Lower lobe of right lung (tissue), 2 donors: ENCODE measurements around the gene RPTOR. TPM values are rescaled to one million over a fixed set of nuclear protein-coding genes. Genes with fewer than 3 reads are reported as not detected.
A peak's percentile ranks its signal among the peaks of the same experiment; 100 is the strongest.

ENCODE experiments used
- ATAC-seq, 2 donors: fragments of 200-7000 bp; cut with Tn5 transposase; one replicate each; pipeline ENCODE4 v1.9.1; 2020 to 2022; ENCODE audit warnings: mild to moderate bottlenecking in 2 of 2, moderate library complexity in 2 of 2
- DNase-seq: peaks from one replicate; pipeline ENCODE4 v3.0.0-alpha.2; 2020
- H3K27ac ChIP-seq: fragments of 200-600 bp; one replicate; pipeline ENCODE4 v1.8.0; 2022
- H3K27me3 ChIP-seq: fragments of 200-600 bp; one replicate; pipeline ENCODE4 v1.8.0; 2022; ENCODE audit warnings: low read depth
- H3K36me3 ChIP-seq: fragments of 200-600 bp; one replicate; pipeline ENCODE4 v1.8.0; 2022; ENCODE audit warnings: mild to moderate bottlenecking
- H3K4me1 ChIP-seq: fragments of 200-600 bp; one replicate; pipeline ENCODE4 v1.8.0; 2022
- H3K4me3 ChIP-seq: fragments of 200-600 bp; one replicate; pipeline ENCODE4 v1.8.0; 2022; ENCODE audit warnings: mild to moderate bottlenecking
- H3K9me3 ChIP-seq: fragments of 200-600 bp; one replicate; pipeline ENCODE4 v1.8.0; 2022
- CTCF ChIP-seq: fragments of 200-600 bp; IDR thresholded peaks from one replicate; pipeline ENCODE4 v1.8.0; 2022; ENCODE audit warnings: antibody characterized with exemption, mild to moderate bottlenecking
- intact Hi-C: fragments of 100-400 bp; cut with DNase I; formaldehyde crosslinking; loops from one replicate; pipeline ENCODE4 v1.11.0; 2022
- total RNA-seq: library from RNA; stranded (reverse); fragmentation: NEBNext Ultra II Directional; extraction: Animal tissue kit (Norgen Biotek cat#: 25700); gene quantifications from one replicate; pipeline ENCODE4 v1.2.1, GENCODE V29; 2021
- donor health status: DM: no; HTN: yes; CAD: no; lungs with severe emphysema.

The RPTOR gene
- total RNA-seq, 1 donor from 2014 or later, result 34.0 TPM

GRCh38 chr17:80676096-80676466, 131.4 kb downstream of the RPTOR start:
- H3K4me3 ChIP-seq, result no peak overlapping the region
- H3K27me3 ChIP-seq, result no peaks in the 10 kb centered on the region
- H3K4me1 ChIP-seq, result peaks cover 49% of the 10 kb centered on the region
- peak overlapping the region; percentile 70 for H3K27ac ChIP-seq
- intact Hi-C loops, result no loop called here
- H3K36me3 ChIP-seq, result no peaks in the 10 kb centered on the region
- no peak for TF ChIP-seq CTCF
- ATAC-seq (no peak), DNase-seq (no peak)
- no peaks in the 10 kb centered on the region for H3K9me3 ChIP-seq

DNA sequence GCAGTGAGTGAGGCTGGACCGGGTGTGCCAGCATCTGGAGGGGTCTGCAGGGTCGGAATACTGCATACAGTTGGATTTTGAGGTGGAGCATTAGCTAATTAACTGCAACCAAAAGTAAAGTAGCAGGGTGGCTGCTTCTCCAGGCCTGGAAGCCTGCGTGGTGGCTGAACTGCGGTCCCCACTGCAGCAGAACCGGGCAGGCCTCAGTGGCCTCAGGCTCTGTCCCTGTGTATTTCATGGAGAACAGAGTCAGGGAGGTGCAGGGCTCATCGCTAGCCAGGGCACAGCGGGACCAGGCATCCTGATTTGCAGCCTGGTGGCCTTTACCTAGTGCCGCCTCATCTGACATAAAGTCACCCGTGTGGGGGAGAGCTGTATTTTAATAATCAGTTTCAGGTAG, 131.9 kb downstream of the RPTOR start:
- DNase-seq, result no peak
- no peaks in the 10 kb centered on the region for H3K36me3 ChIP-seq
- H3K4me1 ChIP-seq, result peaks cover 46% of the 10 kb centered on the region
- ATAC-seq, result no peak
- H3K4me3 ChIP-seq, result no peak overlapping the region
- no peaks in the 10 kb centered on the region for H3K9me3 ChIP-seq
- H3K27me3 ChIP-seq, result no peaks in the 10 kb centered on the region
- H3K27ac ChIP-seq, result no peak overlapping the region
- no peak for TF ChIP-seq CTCF
- intact Hi-C loops, result no loop called here

GRCh38 chr17:80677214-80677756, 132.6 kb downstream of the RPTOR start:
- H3K27ac ChIP-seq, result no peak overlapping the region
- ATAC-seq, result no peak
- H3K4me3 ChIP-seq, result no peak overlapping the region
- no peaks in the 10 kb centered on the region for H3K27me3 ChIP-seq
- H3K36me3 ChIP-seq, result no peaks in the 10 kb centered on the region
- intact Hi-C loops, result no loop called here
- TF ChIP-seq CTCF, result no peak
- no peaks in the 10 kb centered on the region for H3K9me3 ChIP-seq
- H3K4me1 ChIP-seq, result peaks cover 44% of the 10 kb centered on the region
- no peak for DNase-seq

GRCh38 chr17:80679816-80680215, 135.2 kb downstream of the RPTOR start:
- Histone ChIP-seq H3K27me3 (no peaks in the 10 kb centered on the region), H3K4me1 (peaks cover 27% of the 10 kb centered on the region), H3K36me3 (no peaks in the 10 kb centered on the region), H3K4me3 (no peak overlapping the region), H3K27ac (no peak overlapping the region), H3K9me3 (no peaks in the 10 kb centered on the region)
- ATAC-seq, result no peak
- DNase-seq, result no peak
- TF ChIP-seq CTCF, result no peak
- intact Hi-C loops, result no loop called here

DNA sequence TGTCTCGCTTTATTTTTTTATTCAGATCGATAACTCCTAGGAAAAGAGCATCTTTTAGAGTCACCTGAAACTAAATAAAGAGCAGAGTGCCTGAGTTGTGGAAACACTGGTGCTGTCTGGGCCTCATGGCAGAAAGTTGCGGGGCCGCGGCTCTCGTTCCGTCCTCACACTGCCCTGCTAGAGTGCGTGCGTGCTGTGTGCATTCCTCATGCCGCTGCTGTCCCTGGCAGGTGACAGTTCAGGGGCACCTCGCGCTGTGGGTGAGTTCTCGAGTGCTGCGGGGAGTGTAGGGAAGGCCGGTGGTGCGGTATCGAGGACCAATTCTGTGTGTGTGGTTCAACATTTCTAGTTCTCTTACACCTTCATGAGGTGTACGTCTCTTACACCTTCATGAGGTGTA, 136.6 kb downstream of the RPTOR start:
- no peak for TF ChIP-seq CTCF
- Histone ChIP-seq H3K9me3 (no peaks in the 10 kb centered on the region), H3K36me3 (peaks cover 3% of the 10 kb centered on the region), H3K4me3 (no peak overlapping the region), H3K27me3 (no peaks in the 10 kb centered on the region), H3K4me1 (peaks cover 16% of the 10 kb centered on the region), H3K27ac (no peak overlapping the region)
- intact Hi-C loops, result no loop called here
- no peak for DNase-seq
- ATAC-seq, result no peak

DNA sequence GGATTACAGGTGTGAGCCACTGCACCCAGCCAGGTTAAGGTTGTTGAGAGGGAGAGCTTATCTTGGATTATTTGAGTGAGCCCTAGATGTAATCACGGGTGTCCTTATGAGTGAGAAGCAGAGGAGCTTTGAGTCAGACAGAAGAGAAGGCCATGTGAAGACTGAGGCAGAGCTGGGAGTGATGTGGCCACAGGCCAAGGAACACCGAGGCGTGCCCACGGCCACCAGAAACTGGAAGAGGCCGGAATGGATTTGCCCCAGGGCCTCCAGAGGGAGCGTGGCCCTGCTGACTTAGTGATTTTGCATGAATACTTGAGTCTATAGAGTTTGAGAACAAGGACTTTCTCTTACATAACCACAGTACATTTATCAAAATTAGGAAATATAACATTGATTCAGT, 137.7 kb downstream of the RPTOR start:
- ATAC-seq (no peak), DNase-seq (no peak)
- no peak overlapping the region for H3K4me3 ChIP-seq
- no peaks in the 10 kb centered on the region for H3K9me3 ChIP-seq
- peaks cover 7% of the 10 kb centered on the region for H3K36me3 ChIP-seq
- no peaks in the 10 kb centered on the region for H3K27me3 ChIP-seq
- peaks cover 14% of the 10 kb centered on the region for H3K4me1 ChIP-seq
- no peak overlapping the region for H3K27ac ChIP-seq
- TF ChIP-seq CTCF, result no peak
- intact Hi-C loops, result no loop called here
